ENCODE results near the gene CHST15. TPM values are rescaled to one million over a fixed set of nuclear protein-coding genes. Genes with fewer than 3 reads are reported as not detected.

Gene CHST15
- total and polyA plus RNA-seq, 12 donors: 5.2 to 54.5 (median 29.2) TPM

DNA sequence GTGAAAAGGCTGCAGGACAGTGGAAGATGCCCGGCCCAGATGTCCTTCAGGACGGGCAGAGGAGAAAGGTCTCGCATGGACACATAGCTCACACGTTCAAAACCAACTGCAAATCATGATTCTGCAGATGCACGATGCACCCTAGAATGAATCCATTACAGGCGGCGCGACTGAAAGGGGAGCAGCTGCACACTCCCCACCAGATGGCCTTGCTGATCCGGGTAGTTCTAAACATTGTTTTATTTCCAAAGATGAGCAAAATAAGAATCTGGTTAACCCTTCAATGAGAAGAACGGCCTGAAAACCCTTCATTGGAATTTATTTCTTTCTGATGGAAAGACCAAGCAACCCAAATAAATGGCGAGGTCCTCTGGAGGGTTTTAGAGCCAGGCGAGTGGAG, 33.8 kb downstream of the CHST15 start:
- H3K27ac ChIP-seq: no peak overlapping the region
- H3K9me3 ChIP-seq (replicated peaks in 1 of 3): no peaks in the 10 kb centered on the region
- intact Hi-C loops (cut with DNase I): no loop called here
- no peak for DNase-seq
- H3K36me3 ChIP-seq (replicated peaks in 1 of 2): no peaks in the 10 kb centered on the region
- TF ChIP-seq CTCF (IDR thresholded peaks at IDR 0.05) (no peak), POLR2A (IDR thresholded peaks at IDR 0.05) (no peak)
- H3K4me3 ChIP-seq: no peak overlapping the region
- H3K4me1 ChIP-seq (replicated peaks in 1 of 2): peaks cover 0 to 45% of the 10 kb centered on the region in 2 donors
- no peaks in the 10 kb centered on the region for H3K27me3 ChIP-seq
- 66 to 74% (median 73%) methylated on average over 12 of the region's 12 CpGs for WGBS, 4 donors

DNA sequence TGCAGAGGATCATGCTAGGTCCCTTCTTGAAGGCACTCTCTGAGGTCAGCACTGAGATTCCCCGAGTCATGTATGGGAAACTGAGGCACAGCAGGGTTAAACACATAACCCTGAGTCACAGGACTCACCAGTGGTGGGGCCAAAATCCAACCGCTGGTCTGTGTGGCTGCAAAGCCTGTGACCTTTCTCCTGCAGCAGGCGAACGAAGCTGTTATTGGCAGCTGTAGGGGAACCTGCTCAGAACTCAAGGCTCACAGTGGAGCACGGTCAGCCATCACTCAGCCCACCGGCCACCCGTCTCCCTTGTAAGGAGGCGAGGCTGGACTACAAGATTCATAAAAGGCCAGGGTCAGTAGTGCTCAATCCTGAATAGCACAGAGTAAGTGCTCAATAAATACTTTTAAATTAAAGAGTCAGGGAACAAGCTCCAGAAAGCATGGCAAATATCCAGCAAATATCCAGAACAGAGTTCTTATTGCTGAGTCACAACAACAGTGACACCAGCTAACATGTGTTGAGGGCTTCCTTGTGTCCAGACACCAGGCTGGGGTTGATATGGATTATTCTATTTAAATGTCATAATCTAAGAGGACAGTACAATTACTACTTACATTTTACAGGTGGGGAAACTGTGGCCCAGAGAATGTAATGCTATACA, 34.9 kb downstream of the CHST15 start:
- peak overlapping the region in 1 of 5 donors; percentile 3 for H3K27ac ChIP-seq
- peaks cover 0 to 38% of the 10 kb centered on the region in 2 donors for H3K4me1 ChIP-seq (replicated peaks in 1 of 2)
- intact Hi-C loops (cut with DNase I): no loop called here
- no peaks in the 10 kb centered on the region for H3K9me3 ChIP-seq (replicated peaks in 1 of 3)
- H3K36me3 ChIP-seq (replicated peaks in 1 of 2): no peaks in the 10 kb centered on the region
- no peak for TF ChIP-seq POLR2A (IDR thresholded peaks at IDR 0.05)
- TF ChIP-seq CTCF (IDR thresholded peaks at IDR 0.05): no peak
- WGBS, 4 donors: 82% methylated on average over 8 of the region's 8 CpGs
- no peak for DNase-seq
- H3K27me3 ChIP-seq: no peaks in the 10 kb centered on the region
- no peak overlapping the region for H3K4me3 ChIP-seq

DNA sequence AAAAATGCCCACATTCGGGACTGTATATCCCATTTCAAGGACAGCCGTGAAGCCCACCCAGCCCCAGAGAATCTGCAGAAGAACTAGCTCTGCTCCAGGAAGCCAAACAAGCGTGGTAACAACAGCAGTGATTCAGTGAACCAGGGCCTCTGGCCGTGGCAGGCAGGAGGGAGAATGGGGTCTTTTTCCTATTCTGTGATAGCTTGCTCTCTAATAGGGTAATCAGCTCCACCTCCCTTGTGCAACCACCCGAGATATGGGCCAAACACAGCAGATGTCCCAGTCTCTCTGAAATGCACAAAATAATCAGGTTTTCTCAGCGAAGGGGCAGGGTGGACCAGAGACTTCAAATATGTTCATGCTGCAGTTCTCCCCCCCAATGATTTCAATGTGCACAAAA, 35.8 kb downstream of the CHST15 start:
- TF ChIP-seq CTCF (IDR thresholded peaks at IDR 0.05) (no peak), POLR2A (IDR thresholded peaks at IDR 0.05) (no peak)
- no peaks in the 10 kb centered on the region for H3K27me3 ChIP-seq
- no peaks in the 10 kb centered on the region for H3K9me3 ChIP-seq (replicated peaks in 1 of 3)
- peaks cover 0 to 30% of the 10 kb centered on the region in 2 donors for H3K4me1 ChIP-seq (replicated peaks in 1 of 2)
- WGBS, 4 donors: 59 to 74% (median 69%) methylated on average over 5 to 6 of the region's 6 CpGs
- DNase-seq: no peak
- intact Hi-C loops (cut with DNase I): no loop called here
- no peaks in the 10 kb centered on the region for H3K36me3 ChIP-seq (replicated peaks in 1 of 2)
- no peak overlapping the region for H3K27ac ChIP-seq
- no peak overlapping the region for H3K4me3 ChIP-seq

- intact Hi-C loops (cut with DNase I): no loop called here
- H3K27ac ChIP-seq: peak overlapping the region in 1 of 5 donors; percentile 0
- DNase-seq: peak in 1 of 7 donors; percentile 9
- no peaks in the 10 kb centered on the region for H3K36me3 ChIP-seq (replicated peaks in 1 of 2)
- H3K9me3 ChIP-seq (replicated peaks in 1 of 3): no peaks in the 10 kb centered on the region
- no peak for TF ChIP-seq POLR2A (IDR thresholded peaks at IDR 0.05)
- no peak for TF ChIP-seq CTCF (IDR thresholded peaks at IDR 0.05)
- WGBS, 4 donors: 85 to 92% (median 90%) methylated on average over 20 to 29 of the region's 29 CpGs
- H3K27me3 ChIP-seq: no peaks in the 10 kb centered on the region
- peaks cover 0 to 30% of the 10 kb centered on the region in 2 donors for H3K4me1 ChIP-seq (replicated peaks in 1 of 2)
- H3K4me3 ChIP-seq: no peak overlapping the region
Observed at GRCh38 chr10:124056337-124056980, 36.9 kb downstream of the CHST15 start.

All from adrenal gland (tissue), 12 donors.